ENCODE results near the gene FAM20B. TPM values are rescaled to one million over a fixed set of nuclear protein-coding genes. Genes with fewer than 3 reads are reported as not detected.

The FAM20B gene
- total RNA-seq, 4 donors from 2014 or later: 16.7 to 25.2 (median 20.3) TPM

DNA sequence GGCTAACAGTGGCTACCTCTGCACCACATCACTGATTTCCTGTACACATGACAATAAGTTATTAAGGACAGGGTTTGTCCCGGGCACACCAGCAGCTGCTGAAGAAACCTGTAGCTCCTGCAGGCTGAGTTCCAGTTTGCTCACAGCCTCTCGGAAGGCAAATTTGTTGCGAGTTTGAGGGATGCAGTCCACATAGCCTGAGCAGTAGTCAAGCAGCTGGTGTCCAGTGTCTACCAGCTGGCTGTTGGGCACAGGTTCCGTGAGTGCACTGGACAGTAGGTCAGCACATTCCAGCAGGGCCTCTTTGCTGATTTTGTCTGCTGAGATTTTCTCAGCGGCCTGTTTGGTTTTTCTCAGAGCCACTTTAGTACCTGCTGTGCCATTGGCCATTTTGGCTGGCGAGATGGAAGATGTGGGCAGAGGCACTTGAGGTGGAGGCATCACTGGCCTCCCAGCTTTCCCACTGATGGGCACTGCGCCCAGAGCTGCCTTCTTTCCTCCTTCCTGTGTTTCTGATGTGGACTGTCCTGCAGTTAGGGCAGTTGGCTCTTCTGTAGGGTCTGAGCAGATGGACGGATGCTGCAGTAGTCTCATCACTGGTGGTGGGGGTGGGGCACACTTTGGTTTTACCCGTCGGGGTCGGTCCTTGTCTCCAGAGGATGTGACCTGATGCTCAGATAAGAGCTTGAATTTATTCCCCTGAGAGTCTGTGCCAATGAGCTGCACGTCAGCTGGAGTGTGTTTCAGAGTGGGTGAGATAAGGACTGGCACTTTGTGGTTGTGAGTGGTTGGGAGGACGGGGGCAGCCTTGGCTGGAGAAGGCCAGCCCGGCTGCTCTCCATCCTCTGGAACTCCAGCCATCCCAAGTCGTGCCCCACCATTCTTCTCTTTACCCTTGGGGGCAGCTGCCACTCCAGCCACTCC lies 82.3 kb downstream of the FAM20B start:
- no peak for DNase-seq (ENCODE audit: low spot score in 2 of 2)
- no peak for TF ChIP-seq POLR2A (IDR thresholded peaks at IDR 0.05)
- intact Hi-C loops (cut with DNase I; ENCODE audit: low total_unique reads): no loop called here
- 90 to 91% methylated on average over 15 of the region's 15 CpGs for WGBS, 2 donors
- H3K4me3 ChIP-seq (ENCODE audit: low read depth, poor library complexity, severe bottlenecking): no peak overlapping the region

DNA sequence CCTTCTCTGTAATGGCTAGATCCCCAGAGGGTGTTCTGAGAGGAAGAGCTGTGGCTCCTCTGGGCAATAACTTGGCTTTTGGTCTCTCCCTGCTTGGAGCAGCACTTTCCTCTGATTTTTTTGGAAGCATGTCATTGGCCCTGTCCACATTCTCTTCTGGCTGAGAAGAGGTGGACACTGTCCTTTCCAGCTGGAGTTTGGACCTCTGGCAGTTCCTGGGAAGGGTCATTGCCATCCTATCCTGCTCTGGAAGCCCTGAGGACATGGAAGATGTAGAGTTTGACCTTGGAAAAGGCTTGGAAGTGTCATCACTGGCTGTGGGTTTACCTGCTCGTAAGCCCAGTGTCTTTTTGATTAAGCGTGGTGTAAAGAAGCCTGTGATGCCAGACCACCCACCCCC lies 83.0 kb downstream of the FAM20B start:
- intact Hi-C loops (cut with DNase I; ENCODE audit: low total_unique reads): no loop called here
- DNase-seq (ENCODE audit: low spot score in 2 of 2): no peak
- 84 to 92% methylated on average over 2 of the region's 2 CpGs for WGBS, 2 donors
- no peak for TF ChIP-seq POLR2A (IDR thresholded peaks at IDR 0.05)
- TF ChIP-seq, protein P1, sequence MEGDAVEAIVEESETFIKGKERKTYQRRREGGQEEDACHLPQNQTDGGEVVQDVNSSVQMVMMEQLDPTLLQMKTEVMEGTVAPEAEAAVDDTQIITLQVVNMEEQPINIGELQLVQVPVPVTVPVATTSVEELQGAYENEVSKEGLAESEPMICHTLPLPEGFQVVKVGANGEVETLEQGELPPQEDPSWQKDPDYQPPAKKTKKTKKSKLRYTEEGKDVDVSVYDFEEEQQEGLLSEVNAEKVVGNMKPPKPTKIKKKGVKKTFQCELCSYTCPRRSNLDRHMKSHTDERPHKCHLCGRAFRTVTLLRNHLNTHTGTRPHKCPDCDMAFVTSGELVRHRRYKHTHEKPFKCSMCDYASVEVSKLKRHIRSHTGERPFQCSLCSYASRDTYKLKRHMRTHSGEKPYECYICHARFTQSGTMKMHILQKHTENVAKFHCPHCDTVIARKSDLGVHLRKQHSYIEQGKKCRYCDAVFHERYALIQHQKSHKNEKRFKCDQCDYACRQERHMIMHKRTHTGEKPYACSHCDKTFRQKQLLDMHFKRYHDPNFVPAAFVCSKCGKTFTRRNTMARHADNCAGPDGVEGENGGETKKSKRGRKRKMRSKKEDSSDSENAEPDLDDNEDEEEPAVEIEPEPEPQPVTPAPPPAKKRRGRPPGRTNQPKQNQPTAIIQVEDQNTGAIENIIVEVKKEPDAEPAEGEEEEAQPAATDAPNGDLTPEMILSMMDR (IDR thresholded peaks at IDR 0.05): no peak
- H3K4me3 ChIP-seq (ENCODE audit: low read depth, poor library complexity, severe bottlenecking): no peak overlapping the region

DNA sequence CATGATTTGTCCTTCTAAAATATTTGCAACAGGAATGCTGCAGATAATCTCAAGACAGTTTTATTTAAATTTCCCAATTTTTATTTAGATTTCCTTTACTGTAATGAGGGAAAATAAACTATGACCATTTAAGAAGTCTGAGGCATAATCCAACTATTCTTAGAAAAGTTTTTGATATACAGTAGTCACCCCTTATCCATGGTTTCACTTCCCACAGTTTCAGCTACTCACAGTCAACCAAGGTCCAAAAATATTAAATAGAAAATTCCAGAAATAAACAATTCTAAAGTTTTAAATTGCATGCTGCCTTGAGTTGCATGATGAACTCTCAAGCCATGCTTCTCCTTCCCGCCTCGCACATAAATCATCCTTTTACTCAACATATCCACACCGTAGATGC lies 89.5 kb downstream of the FAM20B start:
- 87 to 90% methylated on average over 3 of the region's 3 CpGs for WGBS, 2 donors
- DNase-seq (ENCODE audit: low spot score in 2 of 2): no peak
- no peak overlapping the region for H3K4me3 ChIP-seq (ENCODE audit: low read depth, poor library complexity, severe bottlenecking)
- TF ChIP-seq, protein P1 (IDR thresholded peaks at IDR 0.05): no peak
- TF ChIP-seq POLR2A (IDR thresholded peaks at IDR 0.05): no peak
- intact Hi-C loops (cut with DNase I; ENCODE audit: low total_unique reads): no loop called here

GRCh38 chr1:179119513-179119912 lies 93.8 kb downstream of the FAM20B start:
- intact Hi-C loops (cut with DNase I; ENCODE audit: low total_unique reads): no loop called here
- no peak for TF ChIP-seq POLR2A (IDR thresholded peaks at IDR 0.05)
- TF ChIP-seq, protein P1 (IDR thresholded peaks at IDR 0.05): no peak
- H3K4me3 ChIP-seq (ENCODE audit: low read depth, poor library complexity, severe bottlenecking): no peak overlapping the region
- DNase-seq (ENCODE audit: low spot score in 2 of 2): no peak

GRCh38 chr1:179120736-179121135 lies 95.0 kb downstream of the FAM20B start:
- DNase-seq (ENCODE audit: low spot score in 2 of 2): no peak
- TF ChIP-seq POLR2A (IDR thresholded peaks at IDR 0.05): no peak
- TF ChIP-seq, protein P1 (IDR thresholded peaks at IDR 0.05): no peak
- H3K4me3 ChIP-seq (ENCODE audit: low read depth, poor library complexity, severe bottlenecking): no peak overlapping the region
- WGBS, 2 donors: 63 to 70% methylated on average over 2 of the region's 2 CpGs
- intact Hi-C loops (cut with DNase I; ENCODE audit: low total_unique reads): no loop called here

- no peak for DNase-seq (ENCODE audit: low spot score in 2 of 2)
- H3K4me3 ChIP-seq (ENCODE audit: low read depth, poor library complexity, severe bottlenecking): no peak overlapping the region
- whole genome bisulfite sequencing, 2 donors: 84% methylated on average over 7 of the region's 7 CpGs
Measured at GRCh38 chr1:179121159-179121938, 95.7 kb downstream of the FAM20B start.

More at GRCh38 chr1:179121159-179121938, 95.7 kb downstream of the FAM20B start:
- no peak for TF ChIP-seq POLR2A (IDR thresholded peaks at IDR 0.05)
- TF ChIP-seq, protein P1 (IDR thresholded peaks at IDR 0.05): no peak
- intact Hi-C loops (cut with DNase I; ENCODE audit: low total_unique reads): no loop called here

Measured in lower leg skin (tissue), 4 donors.